HG02981 (cell line): ENCODE data around the gene LRRC8E.
"Not testable (repeated sequence)": the region's sequence is repeated elsewhere in the genome, so short reads cannot be mapped to it uniquely, and the experiment has no call there.

ENCODE experiments used
- ATAC-seq: cut with Tn5 transposase; IDR thresholded peaks from one replicate; pipeline ENCODE4 v1.9.1; 2021; ENCODE audit warnings: mild to moderate bottlenecking, moderate library complexity; ENCODE audit not compliant: unreplicated experiment

LRRC8E gene

GRCh38 chr19:7853770-7854128, 34.6 kb upstream of the LRRC8E start:
- no peak for ATAC-seq

GRCh38 chr19:7855426-7856108, 32.7 kb upstream of the LRRC8E start:
- ATAC-seq: no peak

DNA sequence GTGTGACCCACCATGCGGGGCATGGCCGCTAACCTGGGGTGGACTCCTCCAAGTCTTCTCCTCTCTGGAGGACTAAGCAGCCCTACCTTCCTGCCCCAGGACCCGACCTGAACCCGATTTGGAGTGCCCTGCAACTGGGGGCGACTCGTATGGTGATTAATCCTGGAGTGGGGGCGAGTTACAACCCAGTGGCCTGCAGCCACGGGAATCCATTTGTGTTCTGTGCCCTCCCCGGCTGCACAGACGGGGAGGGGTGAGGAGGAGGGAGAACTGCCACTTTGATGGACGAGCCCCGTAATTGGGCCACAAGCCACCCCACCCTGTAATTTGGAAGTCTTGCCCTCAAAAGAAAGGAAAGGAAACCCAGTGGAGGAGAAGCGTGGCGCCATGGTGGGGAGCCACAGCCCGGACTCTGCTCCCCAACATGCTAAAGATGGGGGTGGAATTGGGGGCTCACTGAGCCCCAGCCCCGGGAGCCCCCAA, 32.2 kb upstream of the LRRC8E start:
- no peak for ATAC-seq

- no peak for ATAC-seq
These were observed 31.3 kb upstream of the LRRC8E start for GRCh38 chr19:7856679-7857663.

DNA sequence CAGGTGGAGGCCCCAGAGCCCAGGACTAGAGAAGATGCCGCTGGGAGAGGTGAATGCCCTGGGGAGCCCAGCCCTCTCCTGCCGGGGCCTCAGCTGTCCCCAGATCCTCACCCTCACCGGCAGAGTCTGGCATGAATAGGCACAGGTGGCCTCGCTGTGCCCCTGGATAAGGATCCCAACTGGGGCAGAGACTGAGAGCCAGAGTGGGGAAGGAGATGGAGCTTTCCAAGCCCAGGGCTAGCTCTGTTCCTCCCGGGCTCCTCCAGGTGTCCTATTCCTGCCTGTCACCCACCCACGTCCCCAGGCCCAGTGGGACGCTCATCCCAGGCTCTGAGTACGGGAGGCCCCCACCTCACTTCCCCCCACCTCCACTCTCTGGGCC, 30.6 kb upstream of the LRRC8E start:
- ATAC-seq: no peak

GRCh38 chr19:7858109-7858770, 30.1 kb upstream of the LRRC8E start:
- ATAC-seq: no peak

DNA sequence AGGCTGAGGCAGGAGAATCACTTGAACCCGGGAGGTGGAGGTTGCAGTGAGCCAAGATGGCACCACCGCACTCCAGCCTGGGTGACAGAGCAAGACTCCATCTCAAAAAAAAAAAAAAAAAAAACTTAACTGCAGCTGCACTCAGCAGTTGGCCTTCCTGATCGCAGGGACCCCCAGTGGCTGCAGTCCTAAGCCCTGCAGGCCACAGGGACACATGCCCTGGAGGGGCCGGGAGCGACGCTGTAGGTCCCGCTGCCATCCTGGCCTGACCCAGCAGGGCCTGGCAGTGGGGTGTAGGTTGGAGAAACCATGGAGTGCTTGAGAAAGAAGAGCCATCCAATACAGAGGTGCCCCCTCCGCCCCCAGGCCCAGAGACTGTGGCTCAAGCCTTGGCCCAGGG, 29.2 kb upstream of the LRRC8E start:
- ATAC-seq: not testable (repeated sequence)

DNA sequence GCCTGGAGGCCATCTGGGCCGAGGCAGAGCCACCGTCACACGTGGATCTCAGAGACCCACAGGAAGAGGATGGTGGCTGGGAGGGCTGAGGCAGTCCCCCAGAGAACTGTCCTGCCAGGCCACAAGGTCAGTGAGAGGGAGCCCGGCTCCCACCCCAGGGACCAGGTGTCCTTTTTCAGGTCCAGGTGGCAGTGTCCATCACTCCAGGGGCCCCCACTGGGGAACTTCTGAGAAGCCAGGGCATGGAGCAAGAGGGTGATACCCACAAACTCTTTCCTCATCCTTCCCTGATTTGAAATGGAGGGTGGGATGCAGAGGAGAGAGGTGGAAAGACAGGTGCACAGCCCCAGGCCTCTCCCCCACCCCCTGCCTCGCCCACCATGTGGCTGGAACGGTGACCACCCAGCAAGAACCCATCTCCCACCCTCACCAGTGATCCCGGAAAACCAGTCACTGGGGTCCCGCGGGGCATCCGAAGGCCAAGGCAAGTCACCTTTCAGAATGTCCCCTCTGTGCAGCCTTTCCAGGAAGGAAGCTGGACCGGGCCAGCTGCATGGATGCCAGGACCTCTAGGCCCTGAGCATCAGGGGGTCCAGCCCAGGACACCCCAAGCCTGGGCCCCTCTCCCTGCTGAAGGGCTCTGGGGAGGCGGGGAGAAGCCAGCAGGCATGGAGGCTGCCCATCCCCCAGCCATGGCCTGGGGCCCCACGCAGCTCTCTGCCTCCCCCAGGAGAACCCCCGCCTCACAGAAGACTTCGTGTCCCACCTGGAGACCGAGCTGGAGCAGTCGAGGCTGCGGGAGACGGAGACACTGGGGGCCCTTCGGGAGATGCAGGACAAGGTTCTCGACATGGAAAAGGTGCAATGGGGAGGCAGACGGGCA, 28.2 kb upstream of the LRRC8E start:
- ATAC-seq: no peak

GRCh38 chr19:7860714-7861618, 27.3 kb upstream of the LRRC8E start:
- ATAC-seq: no peak

DNA sequence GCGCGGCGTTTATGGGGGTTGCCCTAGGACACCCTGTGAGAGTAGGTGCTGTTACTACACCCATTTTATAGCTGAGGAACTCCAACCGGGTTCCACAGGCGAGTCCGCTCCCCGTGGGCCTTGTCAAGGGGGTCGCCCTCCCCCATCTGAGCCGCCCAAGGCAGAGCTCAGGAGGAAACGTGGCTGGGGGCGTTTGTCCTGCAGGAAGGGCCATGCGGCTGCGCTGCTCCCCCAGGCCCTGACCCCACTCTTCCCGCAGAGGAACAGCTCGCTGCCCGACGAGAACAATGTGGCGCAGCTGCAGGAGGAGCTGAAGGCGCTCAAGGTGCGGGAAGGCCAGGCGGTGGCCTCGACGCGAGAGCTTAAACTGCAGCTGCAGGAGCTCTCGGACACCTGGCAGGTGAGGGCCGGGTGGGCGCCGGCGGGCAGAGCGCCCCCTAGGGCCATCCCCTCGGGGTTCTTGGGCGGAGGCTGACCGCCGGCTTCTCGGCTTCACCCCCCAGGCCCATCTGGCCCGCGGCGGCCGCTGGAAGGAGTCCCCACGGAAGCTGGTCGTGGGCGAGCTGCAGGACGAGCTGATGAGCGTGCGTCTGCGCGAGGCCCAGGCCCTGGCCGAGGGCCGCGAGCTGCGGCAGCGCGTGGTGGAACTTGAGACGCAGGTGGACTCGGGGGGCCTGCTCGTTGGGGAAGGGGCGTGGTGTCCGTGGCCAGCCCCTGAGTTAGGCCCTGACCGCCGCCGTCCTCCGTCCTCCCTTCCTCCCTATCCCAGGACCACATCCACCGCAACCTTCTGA, 26.5 kb upstream of the LRRC8E start:
- ATAC-seq: no peak

- no peak for ATAC-seq
These were observed 25.8 kb upstream of the LRRC8E start for GRCh38 chr19:7862413-7862951.

GRCh38 chr19:7863157-7863970, 24.9 kb upstream of the LRRC8E start:
- no peak for ATAC-seq

DNA sequence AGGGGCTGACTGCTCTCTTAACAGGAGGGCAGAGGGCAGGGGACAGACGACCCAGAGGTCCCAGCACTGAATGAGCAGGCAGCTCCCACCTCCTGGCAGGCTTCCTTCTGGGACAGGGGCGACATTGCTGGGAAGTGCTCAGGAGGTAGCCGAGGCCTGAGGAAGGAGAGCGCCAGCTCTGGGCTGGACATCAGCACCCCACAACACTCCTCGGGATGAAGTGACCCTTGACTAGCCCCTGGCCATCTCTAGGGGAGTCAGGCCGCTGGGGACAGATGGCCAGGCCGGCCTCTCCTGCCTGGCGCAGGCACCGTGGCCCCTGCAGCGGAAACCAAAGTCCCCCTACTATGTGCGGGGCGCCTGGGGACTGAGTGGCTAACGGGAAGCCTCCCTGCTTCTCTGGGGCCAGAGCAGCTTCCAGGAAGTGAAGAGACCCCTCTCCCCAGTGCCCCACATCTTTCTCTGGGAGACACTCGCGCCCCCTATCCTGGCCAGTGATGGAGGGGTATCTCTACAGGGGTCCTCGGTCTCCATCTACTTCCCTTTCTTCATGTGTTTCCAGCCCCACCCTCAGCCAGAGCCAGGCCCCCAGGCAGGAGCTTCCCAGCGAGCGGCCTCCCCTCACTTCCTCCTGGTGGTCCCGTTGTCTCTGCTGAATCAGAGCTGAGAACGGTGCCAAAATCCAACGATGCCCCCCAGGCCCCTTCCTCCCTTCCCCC, 24.2 kb upstream of the LRRC8E start:
- no peak for ATAC-seq

GRCh38 chr19:7864690-7865074, 23.6 kb upstream of the LRRC8E start:
- no peak for ATAC-seq

DNA sequence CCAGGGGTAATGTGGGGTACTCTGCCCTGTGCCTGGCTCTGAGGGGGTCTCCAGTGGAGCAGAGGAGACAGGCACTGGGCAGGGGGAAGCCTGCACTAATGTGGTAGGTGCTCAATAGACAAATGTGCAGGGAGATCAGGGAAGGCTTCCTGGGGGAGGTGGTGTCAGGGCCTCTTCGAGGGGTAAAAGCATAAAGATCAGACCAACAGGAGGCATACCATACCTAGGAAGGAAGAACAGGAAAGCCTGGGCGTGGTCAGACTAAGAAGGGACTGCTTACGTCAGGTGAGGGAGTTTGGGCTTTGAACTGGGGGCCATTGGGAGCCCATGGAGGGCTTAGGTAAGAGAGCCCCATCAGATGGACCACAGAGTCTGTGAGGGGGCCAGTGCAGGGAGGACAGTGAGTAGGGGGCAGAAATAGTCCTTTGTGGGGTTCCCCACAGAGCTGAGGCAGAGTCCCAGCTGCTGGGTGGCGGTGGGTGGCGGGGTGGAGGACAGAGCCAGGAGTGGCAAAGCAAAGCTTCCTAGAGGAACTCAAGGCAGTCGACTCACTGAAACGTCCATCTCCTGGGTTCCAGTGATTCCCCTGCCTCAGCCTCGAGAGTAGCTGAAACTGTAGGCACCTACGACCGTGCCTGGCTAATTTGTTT, 22.9 kb upstream of the LRRC8E start:
- no peak for ATAC-seq

- no peak for ATAC-seq
These were observed 21.8 kb upstream of the LRRC8E start for GRCh38 chr19:7866399-7867091.
